Globus pallidus (tissue), 1 donor: ENCODE data around the gene TRIM31.
A peak's percentile ranks its signal among the peaks of the same experiment; 100 is the strongest.

Experiments
- DNase-seq: peaks from one replicate; pipeline ENCODE4 v3.0.0-alpha.2; 2015; ENCODE audit warnings: low spot score

Gene TRIM31

GRCh38 chr6:30075790-30076732, 36.8 kb downstream of the TRIM31 start:
- DNase-seq, result no peak

- no peak for DNase-seq
Measured at GRCh38 chr6:30075094-30075789, 37.6 kb downstream of the TRIM31 start, which contains the start of gene RNF39. TSS of gene RNF39 (minus strand) at chr6:30075769. CDS start at chr6:30075585, 184 bp downstream.

- no peak for DNase-seq
Measured at GRCh38 chr6:30074331-30075093, 38.4 kb downstream of the TRIM31 start.

DNA sequence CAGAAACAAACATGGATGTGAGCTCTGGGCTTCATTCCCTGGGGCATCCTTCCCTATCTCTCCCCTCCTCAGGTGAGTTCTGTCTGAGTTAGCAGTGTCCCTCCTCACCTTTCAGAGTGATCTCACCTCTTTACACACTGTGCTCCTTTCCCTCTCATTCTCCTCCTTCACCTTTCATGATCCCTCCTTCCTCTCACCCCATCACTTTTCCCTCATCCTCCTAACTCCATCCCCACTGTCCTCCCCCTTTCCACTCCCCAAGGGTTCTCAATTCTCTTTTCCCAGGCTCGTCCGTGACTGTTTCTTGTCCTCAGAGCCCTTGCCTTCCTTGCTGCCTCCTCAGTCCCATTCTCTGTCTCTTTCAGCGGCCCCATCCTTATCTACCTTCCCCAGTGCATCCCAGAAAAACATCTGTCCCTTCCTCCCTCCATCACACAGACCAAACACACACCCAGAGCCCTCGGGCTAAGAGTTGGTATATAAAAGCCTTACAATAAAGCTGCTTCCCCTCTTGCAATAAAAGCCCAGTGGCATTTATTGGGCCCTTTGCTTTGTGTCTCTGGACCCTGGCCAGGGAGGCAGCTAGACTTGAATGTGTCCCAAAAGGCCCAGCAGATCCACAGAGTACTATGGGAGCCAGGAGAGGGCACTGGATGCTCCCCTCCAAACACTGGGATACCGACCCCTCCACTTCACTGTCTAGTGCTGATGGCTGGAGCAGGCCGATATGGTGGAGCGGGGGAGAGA, 39.2 kb downstream of the TRIM31 start:
- no peak for DNase-seq

- DNase-seq, result no peak
Measured at GRCh38 chr6:30071858-30072257, 41.0 kb downstream of the TRIM31 start.

DNA sequence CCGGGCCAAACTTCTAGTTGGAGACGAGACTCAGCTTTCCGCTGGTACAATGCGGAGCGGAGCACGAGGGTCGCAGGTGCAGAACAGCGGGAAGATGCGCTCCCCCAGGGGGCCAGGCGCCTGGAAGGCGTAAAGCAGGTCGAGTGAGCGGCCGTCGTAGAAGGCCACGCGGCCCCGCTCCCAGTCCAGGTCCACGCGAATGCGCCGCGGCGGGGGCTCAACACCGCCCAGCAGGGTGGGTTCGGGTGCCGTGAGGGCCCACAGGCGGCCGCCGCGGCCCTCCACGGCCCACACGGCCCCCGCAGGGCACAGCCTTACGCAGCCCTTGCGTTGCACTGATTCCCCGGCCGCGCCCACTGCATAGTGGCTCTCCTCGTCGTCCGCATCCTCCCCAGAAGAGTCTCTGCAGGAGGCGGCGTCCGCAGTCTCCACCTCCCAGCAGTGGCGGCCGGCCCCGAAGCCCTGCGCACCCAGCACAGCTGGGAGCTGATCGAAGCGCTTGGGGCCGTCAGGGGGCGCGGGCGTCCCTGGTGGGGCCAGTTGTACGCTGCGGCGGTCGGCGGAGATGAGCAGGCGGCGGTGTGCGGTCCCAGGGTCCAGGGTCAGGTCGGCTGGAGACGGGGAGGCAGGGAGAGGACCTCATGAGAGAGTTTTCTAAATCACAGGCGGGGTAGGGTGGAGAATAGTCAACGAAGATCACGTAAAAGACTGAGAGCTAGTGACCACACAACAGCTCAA, 41.6 kb downstream of the TRIM31 start:
- no peak for DNase-seq

GRCh38 chr6:30067460-30068139, 45.3 kb downstream of the TRIM31 start:
- DNase-seq, result no peak

DNA sequence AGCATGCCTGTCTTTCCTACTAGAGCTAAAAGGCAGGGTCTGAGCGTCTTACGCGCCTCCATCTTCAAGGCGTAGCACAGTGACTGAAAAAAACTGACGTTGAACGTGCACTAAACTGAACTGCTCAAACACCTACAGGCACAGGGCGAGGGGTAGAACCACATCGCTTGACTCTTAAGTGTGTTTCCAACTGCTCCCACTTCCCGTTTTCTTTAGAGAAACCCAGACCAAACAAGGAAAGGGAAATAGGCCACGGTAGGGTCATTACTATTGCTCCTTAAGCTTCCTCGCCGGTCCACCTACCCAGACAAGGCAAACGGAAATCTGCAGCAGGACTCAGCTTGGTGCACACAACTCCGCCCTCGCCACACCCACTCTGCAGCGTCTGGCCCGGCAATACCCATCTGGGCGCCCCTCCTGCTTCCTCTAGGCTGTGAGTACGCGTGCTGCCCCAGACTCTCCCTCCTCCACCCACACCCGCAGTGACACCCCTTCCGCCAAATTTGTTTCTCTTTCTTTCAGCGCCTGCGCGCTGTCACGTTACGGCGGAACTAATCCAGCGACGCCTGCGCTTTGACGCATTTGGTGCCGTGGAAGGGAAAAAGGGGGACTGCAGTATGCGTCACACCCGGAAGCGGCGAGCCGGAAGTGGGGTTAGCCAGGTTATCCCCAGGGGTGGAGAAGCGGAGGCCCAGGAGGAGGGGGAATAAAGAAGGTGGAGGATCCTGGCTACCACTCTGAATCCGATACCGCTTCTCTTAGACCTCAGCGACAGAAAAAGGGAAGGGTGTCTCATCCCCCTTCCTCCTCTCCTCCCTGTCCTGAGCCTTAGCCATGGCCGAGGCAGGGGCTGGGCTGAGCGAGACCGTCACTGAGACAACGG, 46.1 kb downstream of the TRIM31 start, which contains the start of gene PPP1R11:
TSS of gene PPP1R11 (plus strand) at position 622 of the 883 bp plus-strand sequence. CDS start at position 835, 213 bp downstream.
- DNase-seq, result peak; percentile 99

DNA sequence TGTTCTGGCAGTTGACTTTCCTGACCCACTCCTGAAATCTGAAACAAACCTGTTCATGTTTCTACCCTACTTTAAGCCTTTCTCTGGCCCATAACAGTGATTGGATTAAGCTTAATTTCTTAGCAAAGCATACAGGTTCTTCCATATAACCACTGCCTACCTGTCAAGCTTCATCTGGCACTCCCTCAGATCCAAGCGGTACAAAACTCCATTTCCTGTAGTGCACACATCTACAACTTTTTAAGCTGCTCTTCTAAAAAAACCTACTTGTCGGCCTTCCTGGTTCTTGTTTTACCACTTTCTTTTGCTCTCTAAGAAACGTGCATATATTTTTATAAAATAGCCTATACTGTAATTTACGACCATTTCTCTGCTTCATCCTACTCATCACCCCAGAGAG, 46.8 kb downstream of the TRIM31 start:
- no peak for DNase-seq

DNA sequence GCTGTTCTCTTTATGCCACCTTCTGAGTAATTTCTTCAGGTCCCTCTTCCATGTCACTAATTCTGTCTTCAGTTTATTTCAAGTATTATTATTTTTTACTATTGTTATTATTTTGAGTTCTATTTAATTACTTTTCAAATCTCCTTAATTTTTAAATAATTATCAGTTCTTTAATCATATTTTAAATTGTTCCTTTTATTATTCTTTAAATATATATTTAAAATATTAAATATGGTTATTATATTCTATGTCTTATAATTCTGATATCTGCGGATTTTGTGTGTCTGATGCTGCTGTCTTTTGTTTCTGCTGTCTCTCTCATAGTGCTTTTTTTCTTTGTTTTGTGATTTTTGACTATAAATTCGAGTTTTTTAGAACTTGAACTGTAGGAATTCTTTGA, 49.6 kb downstream of the TRIM31 start:
- no peak for DNase-seq

GRCh38 chr6:30062471-30063178, 50.3 kb downstream of the TRIM31 start:
- no peak for DNase-seq

DNA sequence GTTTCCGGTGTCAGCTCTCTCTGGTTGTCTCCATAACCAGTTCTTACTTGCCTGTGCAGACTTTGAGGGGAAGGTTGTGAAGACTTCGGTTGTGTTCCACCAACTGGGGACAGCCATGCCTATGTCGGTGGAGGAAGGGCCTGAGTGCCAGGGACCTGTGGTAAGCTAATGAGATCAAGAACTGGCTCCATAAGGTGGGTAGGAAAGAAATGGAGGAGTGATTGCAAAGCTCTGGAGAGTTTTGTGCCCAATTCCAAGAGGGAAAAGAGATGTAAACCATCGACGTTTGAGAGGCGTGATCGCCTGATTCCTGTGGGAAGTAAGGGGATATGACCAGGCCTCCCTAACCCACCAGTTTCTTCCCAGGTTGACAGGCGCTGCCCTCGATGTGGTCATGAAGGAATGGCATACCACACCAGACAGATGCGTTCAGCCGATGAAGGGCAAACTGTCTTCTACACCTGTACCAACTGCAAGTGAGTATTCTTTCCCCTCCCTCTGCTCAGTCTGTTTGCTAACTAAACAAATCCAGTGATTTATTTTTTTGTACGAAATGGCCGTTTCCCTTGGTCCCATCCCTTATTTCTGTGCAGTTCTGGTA, 50.9 kb downstream of the TRIM31 start:
- no peak for DNase-seq

DNA sequence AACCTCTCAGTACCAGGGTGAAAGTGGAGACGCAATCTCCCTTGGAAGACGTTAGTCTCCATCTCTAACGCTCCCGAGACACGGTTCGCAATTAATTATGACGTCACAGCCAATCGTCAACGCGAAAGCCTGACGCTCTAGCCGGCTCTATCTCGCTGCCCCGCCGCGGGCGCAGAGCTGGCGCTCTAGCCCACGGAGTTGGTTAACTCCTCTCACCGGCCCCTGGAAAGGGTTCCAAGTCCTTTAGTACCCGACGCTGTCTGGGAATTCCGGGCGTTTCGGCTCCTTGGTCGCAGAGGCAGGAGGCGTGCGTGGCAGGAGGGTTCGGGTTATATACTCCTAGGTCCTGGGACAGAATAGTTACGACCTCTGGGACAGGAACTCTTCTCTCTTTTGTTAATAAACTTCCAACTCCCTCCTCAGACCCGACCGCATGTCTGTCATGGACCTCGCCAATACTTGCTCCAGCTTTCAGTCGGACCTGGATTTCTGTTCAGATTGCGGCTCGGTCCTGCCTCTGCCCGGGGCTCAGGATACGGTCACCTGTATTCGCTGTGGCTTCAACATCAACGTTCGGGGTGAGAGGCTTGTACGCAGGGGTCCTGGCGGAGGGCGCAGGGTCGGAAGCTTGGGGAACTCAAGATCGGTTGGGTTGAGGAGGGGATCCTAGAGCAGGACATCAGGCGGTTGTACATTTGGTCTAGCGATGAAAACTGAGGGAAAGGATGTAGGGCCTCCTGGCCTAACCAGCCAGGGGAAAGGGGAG, 51.6 kb downstream of the TRIM31 start, which contains the start of gene POLR1H:
TSS of gene POLR1H (plus strand) at position 174 of the 766 bp plus-strand sequence. CDS start at position 434, 260 bp downstream.
- peak; percentile 95 for DNase-seq

GRCh38 chr6:30060606-30061091, 52.2 kb downstream of the TRIM31 start:
- no peak for DNase-seq

DNA sequence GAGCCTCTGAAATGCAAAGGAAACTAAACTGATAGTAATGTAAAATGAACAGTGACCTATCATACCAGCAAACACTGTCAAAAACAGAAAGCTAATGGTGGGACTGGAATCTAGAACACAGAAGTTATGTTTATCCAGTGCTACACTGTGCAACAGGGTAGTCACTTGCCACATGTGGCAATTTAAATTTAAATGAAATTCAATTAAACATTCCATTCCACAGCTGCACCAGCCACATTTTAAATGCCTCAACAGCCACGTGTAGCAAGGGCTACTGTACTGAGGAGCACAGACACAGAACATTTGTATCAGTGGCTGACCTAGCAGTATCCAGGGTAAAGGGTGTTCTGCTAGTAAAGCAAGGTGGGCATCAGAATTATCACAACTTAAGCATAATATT, 57.4 kb downstream of the TRIM31 start:
- DNase-seq, result no peak

DNA sequence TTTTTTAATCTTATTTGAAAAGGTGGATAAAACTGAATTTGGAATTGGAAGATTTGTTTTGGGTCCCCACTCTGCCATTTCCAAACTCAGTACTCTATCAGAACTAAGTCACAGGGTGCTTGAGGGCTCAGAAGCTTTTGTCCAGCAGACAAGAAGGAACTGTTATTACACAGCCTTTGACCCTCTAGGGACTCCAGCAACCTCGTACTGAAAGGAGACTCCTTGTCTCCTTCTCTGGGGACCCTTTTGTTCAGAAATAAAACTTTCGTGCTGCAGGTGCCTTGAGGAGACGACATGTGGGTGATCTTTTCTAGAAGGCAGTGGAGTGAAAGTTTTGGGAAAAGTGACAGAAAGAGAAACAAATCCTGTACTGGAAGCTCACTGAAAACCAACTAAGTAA, 59.2 kb downstream of the TRIM31 start:
- no peak for DNase-seq
